HG02840 (cell line): Measurements from ENCODE around the gene SLC35C1.
"Not testable (repeated sequence)": the region's sequence is repeated elsewhere in the genome, so short reads cannot be mapped to it uniquely, and the experiment has no call there.

ENCODE experiments used
- ATAC-seq: cut with Tn5 transposase; IDR thresholded peaks from one replicate; pipeline ENCODE4 v1.9.1; 2021; ENCODE audit warnings: mild to moderate bottlenecking, moderate library complexity, moderate number of reproducible peaks; ENCODE audit not compliant: unreplicated experiment, low FRiP score

SLC35C1 gene

DNA sequence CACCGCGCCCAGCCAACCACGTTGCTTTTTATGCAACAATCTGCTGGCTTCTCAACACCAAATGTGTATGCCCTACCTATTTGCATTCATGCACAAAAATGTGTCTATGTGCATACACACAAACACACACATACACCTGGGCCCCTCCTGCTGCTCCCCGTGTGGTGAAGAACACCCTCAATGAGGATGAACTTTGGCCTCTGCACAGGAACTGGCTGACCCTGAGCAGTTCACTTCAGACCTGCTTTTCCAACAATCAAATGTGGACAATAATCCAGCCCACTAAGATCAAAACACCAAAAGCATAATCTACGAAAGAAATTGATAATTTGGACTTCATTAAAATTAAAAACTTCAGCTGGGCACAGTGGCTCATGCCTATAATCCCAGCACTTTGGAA lies 25.3 kb upstream of the SLC35C1 start:
- ATAC-seq = no peak

DNA sequence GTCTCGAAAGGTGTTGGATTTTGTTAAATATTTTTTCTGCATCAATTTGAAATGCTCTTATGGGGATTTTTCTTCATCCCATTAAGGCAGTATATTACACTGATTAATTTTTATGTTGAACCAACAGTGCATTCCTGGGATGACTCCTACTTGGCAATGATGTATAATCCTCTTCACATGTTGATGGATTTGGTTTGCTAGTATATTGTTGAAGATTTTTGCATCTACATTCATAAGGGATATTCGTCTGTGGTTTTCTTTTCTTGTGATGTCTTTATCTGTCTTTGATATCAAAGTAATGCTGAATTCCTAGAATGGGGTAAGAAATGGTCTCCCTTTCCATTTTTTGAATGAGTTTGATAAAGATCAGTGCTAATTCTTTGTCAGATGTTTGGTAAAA lies 18.7 kb upstream of the SLC35C1 start:
- ATAC-seq = no peak

DNA sequence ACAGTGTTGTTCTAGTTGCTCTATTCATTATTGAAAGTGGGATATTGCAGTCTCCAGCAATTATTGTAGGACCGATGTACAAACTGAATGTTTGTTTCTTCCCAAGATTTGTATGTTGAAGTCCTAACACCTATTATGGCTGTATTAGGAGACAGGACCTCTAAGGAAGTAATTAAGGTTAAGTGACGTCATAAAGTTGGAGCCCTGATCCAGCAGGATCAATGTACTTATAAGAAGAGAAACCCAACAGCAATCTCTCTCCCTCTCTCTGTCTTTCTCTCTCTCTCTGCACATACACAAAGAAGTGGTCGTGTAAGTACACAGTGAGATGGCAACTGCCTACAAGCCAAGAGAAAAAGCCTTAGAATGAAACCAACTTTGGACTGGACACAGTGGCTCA lies 16.1 kb upstream of the SLC35C1 start:
- ATAC-seq = no peak

DNA sequence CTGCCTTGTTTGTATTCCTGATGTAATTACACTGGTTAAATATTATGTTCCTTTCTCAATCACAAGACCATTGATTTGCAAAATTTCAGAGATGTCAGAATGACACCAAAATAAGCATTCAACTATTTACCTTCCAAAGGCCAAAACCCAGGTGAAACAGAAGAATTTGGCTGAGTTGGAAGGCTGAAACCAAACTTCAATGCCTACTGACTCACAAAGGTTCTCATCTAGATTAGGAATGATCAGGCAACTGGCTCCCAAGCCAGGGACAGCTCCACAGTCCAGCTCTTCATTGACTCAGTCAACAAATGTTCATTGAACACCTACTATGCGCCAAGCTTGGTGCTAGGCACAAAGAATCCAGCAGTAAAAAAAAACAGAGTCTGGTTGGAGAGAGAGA lies 13.4 kb upstream of the SLC35C1 start:
- ATAC-seq = no peak

DNA sequence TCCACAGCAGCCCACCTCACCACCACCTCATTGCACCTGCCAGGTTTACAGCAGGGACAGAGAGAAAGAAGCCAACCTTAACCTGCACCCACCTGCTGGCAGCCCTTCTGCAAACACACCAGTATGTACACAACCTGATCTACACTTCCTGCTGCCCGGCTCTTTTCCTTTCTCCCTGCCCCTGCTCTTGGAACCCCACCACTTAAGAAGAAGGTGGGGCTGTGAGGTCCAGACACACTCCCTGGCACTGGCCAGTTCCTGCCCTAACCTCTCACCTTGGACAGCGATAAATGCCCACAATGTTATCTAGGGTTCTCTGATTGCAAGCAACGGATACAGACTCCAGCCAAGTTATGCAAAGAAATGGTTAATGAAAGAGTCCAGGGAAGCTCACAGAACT lies 10.8 kb upstream of the SLC35C1 start:
- no peak for ATAC-seq

DNA sequence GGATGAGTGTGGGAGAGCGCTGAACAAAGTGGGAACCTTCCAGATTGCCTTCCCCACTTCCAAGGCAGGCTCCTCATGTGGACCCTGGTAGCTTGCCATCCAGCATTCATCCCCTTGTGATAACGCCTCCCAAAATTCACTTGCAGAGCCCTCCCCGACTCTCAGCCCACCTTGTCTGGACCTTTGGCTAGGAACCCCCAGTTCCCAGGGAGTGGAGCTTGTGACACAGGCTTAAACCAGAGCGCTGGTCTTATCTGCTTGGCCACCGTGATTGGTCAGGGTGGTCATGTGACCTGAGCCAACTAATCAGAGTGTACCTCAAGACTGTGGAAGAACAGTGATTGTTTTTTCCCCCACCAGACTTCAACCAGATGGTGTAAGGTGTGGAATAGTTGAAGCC lies 9.6 kb upstream of the SLC35C1 start:
- ATAC-seq = no peak

DNA sequence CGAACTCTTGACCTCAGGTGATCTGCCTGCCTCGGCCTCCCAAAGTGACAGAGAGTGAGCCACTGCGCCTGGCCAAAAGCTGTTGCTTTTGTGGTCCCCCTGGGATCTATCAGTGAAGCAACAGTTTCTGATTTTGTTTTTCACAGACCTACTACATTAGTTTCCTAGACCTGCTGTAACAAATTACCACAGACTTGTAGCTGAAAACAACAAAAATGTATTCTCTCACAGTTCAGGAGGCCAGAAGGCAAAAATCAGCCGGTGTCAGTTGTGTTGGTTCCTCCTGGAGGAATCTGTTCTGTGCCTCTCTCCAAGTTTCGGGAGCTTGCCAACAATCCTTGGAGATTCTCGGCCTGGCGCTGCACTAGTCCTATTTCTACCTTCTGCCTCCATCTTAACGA lies 8.5 kb upstream of the SLC35C1 start:
- no peak for ATAC-seq

DNA sequence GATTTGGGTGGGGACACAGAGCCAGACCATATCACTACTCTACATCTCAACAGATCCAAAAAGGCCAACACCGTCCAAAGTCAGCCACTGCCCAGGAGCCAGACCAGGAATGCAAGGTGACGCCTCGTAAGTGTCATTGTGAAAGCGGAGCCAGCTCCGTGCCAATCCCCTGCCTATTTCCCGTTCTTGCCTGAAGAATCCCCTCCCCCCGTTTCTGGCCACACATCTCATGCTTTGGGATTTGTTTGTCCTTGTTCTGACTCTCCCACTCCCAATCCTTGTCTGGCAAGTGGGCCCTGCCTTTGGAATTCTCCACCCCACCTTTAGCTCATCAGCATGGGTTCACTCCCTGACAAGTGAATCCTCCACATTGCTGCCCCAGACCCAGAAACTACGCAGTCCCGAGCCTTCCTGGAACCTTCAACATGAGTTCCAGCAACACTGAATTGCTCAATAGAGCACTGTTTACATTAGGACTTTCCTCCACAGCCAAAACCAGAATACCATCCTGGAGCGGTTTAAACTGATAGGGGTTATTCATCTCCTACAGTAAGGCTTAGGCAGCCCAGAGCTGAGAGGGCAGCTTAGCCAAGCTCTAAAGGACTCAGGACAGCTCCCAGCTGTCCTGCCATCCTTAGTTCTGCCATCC lies 6.0 kb upstream of the SLC35C1 start:
- no peak for ATAC-seq

DNA sequence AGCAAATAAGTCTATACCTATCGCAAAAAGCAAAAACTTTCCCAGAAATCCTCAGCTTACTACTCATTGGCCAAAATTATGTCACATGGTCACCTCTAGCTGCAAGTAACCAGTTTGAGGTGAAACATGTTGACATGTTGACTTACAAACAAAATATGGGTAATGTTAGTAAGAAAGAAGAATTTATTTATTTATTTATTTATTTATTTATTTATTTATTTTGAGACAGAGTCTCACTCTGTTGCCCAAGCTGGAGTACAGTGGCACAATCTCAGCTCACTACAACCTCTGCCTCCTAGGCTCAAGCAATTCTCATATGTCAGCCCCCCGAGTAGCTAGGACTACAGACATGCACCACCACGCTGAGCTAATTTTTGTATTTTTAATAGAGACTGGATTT lies 5.4 kb upstream of the SLC35C1 start:
- ATAC-seq = no peak

DNA sequence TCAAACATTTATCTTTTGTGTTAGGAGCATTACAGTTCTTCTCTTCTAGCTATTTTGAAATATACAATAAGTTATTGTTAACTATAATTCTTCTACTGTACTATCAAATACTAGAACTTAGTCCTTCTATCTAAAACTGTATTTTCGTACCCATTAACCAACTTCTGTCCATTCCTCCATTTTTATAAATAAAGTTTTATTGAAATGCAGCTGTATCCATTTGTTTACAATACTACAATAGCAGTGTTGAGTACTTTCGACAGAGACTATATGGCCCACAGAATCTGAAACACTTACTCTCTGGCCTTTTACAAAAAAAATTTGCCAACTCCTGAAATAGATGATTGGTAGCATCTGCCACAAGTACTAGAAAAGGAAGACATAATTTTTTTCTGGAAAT lies 4.7 kb upstream of the SLC35C1 start:
- no peak for ATAC-seq

DNA sequence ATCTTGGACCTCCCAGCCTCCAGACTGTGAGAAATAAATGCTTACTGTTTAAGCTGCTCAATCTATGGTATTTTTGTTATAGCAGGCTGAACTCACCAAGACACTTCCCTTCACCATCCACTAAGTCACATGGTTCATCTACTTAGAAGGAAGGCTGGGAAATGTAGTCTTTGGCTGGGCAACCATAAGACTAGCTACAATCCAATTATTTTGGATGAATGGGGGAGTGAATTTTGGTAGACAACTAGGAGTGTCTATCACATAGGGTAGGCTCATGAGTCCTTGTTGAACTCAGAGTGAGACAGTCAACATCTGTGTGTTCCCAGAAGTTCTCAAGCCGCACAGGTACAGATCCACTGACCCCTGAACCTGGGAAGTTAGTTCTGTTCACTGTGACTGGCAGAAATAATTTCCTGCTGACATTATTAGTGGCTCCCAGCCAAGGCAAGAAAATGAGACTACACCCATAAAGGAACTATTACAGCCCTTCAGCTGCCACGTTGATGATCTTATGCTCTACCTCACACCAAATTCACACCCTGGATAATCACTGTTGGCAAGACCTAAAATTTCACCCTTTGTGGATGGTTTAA lies 3.1 kb upstream of the SLC35C1 start:
- ATAC-seq = no peak

DNA sequence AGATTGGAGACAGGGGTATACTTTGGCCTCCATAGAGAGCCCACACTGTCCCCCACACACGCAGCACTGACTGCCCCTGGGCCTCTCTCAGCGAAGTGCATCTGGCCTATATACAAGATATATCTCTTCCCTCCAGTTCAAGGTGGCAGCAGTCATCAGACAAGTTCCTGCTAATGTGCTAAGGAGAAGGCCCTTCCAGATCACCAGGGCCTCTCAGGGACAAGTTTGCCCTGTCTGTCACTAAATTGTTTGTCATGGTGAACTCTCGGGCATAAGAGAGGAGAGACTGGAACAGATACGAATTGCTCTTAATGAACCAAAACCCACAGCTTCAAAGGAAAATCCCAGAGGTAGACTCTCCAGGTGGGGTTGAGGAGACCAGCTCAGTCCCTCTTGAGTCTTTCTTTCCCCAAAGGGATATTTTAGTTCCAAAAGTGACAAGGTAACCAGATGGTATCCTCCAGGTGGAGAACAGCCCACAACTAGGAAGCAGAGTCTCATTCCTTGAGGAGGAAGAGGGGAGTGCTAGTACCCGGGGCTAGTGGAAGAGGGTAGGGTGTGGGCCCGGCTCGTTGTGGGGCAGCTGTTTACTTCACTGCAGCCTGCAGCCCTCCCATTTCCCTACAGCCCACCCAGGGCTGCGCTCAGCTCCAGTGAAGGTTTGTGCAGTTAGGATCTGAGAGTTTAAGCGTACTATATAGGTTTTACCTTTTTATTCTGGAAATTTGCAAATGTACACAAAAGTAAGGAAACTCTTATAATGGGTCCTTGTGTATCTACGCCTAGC lies 2.2 kb upstream of the SLC35C1 start:
- no peak for ATAC-seq

DNA sequence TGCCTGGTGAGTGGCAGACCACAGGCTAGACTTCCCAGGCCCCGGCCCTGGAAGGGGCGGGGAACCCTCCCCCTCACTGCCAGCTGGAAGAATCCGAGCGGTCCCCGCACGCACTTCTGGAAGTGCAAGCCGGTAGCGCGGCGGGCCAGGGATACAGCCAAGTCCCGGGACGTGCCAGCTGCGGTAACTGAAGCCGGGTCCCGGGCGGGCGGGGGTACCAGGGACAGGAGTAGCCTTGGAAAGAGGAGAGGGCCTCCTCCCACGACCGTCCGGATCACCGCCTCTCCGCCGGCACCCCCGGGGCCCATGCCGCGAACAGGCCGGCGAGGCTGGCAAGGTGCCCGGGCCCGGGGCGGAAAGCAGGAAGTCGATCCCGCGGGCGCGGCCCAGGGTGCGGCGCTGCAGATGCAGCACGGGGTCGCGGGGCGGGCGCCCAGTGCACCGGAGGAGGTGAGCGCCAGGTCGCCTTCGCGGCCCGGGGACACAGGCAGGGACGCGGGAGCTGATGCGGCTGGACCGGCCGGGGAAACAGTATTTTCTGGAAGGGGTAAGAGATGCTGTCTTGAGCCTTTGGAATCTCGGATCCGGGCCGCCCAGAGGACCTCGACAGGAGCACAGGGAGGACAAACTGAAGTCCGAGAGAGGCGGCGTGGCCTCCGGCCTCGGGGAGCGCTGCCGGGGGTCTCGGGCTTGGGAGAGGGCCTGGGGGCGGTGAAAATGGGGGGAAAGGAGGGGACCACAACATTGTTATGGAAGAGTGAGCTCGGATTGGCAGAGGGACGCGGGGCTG lies 783 bp upstream of the SLC35C1 start:
- peak; percentile 20 for ATAC-seq

DNA sequence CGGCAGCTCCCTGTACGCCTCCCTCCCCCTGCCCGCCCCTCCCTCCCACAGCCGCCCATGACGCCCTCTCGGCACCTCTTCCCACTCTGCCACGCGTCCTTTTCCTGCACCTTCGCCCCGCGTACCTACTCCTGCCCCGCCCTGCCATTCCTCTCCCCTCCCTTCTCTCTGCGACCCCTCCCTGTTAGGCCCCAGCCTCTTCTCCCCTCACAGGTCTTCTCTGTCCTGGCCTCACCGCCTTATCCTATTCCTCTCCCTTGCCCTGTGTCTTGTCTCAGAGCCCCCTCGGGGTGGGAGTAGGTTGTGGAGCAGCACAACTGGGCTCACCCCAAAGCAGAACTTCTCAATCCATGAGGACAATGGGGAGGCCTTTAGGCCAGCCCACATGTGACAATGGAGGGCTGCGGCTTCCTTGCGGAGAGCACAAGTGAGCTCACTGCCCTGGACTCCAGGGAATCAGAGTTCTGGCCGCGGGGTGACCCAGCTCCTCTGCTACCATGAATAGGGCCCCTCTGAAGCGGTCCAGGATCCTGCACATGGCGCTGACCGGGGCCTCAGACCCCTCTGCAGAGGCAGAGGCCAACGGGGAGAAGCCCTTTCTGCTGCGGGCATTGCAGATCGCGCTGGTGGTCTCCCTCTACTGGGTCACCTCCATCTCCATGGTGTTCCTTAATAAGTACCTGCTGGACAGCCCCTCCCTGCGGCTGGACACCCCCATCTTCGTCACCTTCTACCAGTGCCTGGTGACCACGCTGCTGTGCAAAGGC lies 539 bp downstream of the SLC35C1 start:
- peak; percentile 23 for ATAC-seq

DNA sequence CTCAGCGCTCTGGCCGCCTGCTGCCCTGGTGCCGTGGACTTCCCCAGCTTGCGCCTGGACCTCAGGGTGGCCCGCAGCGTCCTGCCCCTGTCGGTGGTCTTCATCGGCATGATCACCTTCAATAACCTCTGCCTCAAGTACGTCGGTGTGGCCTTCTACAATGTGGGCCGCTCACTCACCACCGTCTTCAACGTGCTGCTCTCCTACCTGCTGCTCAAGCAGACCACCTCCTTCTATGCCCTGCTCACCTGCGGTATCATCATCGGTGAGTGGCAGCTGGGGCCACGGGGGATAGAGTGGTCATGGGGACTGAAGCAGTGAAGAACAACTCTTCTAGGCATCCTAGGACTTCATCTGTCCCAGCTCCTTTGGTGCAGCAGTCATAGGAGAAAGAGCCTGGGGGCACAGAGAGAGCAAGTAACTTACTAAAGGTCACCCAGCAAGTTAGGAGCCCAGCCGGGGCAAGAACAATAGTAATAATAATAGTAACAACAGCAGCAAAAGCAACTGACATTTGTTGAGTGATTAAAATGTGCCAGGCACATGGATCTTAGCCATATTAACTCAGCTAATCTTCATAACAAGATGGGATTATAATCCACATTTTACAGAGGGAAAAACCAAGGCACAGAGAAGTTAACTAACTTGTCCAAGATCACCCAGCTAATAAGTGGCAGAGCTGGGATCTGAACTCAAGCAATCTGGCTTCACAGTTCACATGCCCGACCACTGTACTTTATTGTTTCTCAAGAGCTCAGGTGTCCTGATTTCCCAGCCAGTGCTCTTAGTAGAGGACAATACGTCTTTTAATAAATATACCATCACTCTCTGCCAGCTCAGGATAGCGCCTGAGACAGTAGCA lies 1.4 kb downstream of the SLC35C1 start:
- ATAC-seq = no peak

DNA sequence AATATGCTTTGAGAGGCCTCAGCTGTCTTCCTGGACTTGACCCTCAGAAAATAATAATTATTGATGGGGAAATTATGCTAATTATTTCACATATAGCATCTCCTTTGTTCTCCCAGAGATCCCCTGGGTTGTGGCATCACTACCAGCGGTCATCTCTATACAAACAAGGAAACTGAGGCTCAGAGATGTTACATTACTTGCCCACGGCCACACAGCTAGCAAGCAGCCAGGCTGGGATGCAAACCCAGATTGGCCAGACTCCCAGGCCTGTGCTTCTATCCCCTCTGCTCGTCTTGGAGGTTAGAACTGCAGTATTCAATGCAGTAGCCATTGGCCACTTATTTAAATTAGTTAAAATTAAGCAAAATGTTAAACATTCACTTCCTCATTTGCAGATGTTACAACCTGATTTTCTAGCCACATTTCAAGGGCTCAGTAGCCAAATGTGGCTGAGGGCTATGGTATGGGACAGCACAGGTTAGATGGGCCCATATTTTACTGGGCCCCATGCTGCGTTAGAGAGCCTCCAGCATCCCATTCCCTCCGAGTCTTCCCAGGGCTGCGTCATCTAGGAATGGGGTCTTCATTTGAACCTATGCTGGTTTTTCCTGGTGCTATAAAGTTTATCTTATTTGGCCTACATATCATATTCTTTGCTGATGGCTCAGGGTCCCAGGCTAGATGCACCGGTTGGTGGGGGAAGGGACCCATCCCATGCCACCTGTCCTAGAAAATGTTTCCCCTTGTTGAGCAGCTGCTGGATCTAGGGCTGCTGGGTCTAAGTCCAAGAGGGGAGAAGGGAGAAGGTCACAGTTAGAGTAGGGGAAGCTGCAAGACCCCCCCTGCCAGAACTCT lies 2.2 kb downstream of the SLC35C1 start:
- no peak for ATAC-seq

DNA sequence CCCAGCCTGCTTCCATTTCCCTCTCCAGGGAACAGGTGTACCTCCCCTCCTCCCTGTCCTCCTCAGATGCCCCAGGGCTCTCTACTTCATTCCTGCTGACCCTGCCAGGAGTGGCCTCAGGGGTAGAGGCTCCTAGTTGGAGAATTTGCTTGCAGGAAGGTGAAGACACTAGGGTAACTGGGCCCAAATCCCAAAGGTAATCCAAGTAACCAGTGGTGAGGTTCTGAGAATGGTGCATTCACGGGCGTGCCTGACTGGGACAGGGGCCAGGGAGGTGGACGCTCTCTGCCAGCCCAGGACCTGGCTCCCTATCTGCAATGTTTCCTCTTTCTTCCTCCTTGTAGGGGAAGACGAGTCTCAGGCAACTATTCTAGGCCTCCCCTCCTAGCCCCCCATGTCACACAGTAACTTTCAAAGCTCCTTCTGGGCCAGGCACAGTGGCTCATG lies 2.9 kb downstream of the SLC35C1 start:
- no peak for ATAC-seq

DNA sequence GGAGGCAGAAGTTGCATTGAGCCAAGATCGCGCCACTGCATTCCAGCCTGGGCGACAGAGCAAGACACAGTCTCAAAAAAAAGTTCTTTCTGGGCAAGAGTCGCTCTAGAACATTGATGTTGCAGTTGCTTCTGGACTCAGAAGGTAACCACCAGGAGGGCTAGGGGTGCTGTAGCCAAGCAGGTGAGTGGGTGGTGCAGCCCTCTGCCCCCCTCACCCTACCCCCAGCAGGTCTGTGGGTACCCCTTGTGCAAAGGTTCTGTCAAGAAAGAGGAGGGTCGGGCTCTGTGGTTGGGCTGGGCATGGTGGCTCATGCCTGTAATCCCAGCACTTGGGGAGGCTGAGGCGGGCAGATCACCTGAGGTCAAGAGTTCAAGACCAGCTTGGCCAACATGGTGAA lies 3.5 kb downstream of the SLC35C1 start:
- not testable (repeated sequence) for ATAC-seq
